Epithelial cell of esophagus (primary cell): Measurements from ENCODE around the gene CLBA1.
"Not testable (repeated sequence)": the region's sequence is repeated elsewhere in the genome, so short reads cannot be mapped to it uniquely, and the experiment has no call there.

ENCODE experiments used
- DNase-seq: peaks from one replicate; pipeline ENCODE4 v3.0.0; 2010; ENCODE audit warnings: low read depth
- H3K4me3 ChIP-seq: 2 replicates; pipeline ENCODE4 v1.5.1; 2011; ENCODE audit warnings: mild to moderate bottlenecking, low read length, control low read depth
- CTCF ChIP-seq: IDR thresholded peaks from 2 replicates; pipeline ENCODE4 v1.5.1; 2011; ENCODE audit warnings: low read depth, mild to moderate bottlenecking, low read length, control low read depth, inconsistent platforms; ENCODE audit not compliant: insufficient read depth; ENCODE audit errors: missing control alignments

CLBA1 gene

GRCh38 chr14:105022276-105022670, 36.7 kb downstream of the CLBA1 start:
- no peak for DNase-seq
- H3K4me3 ChIP-seq: peak overlapping the region; percentile 80
- no peak for TF ChIP-seq CTCF

- peak; percentile 54 for DNase-seq
- no peak for TF ChIP-seq CTCF
- no peak overlapping the region for H3K4me3 ChIP-seq
Observed at GRCh38 chr14:105023144-105023543, 37.6 kb downstream of the CLBA1 start.

- DNase-seq: peak; percentile 68
- no peak overlapping the region for H3K4me3 ChIP-seq
- no peak for TF ChIP-seq CTCF
Observed at GRCh38 chr14:105023791-105024480, 38.3 kb downstream of the CLBA1 start.

- DNase-seq: no peak
- TF ChIP-seq CTCF: no peak
- H3K4me3 ChIP-seq: no peak overlapping the region
Observed at GRCh38 chr14:105025429-105025828, 39.8 kb downstream of the CLBA1 start.

GRCh38 chr14:105026033-105026785, 40.6 kb downstream of the CLBA1 start:
- TF ChIP-seq CTCF: no peak
- DNase-seq: peak; percentile 89
- no peak overlapping the region for H3K4me3 ChIP-seq

GRCh38 chr14:105026802-105027563, 41.4 kb downstream of the CLBA1 start:
- no peak for TF ChIP-seq CTCF
- DNase-seq: peak; percentile 75
- no peak overlapping the region for H3K4me3 ChIP-seq

- H3K4me3 ChIP-seq, DNase-seq: not testable (repeated sequence)
Observed at GRCh38 chr14:105027718-105028117, 42.1 kb downstream of the CLBA1 start.
